ENCODE data around the gene HERPUD2.
"Not testable (repeated sequence)": the region's sequence is repeated elsewhere in the genome, so short reads cannot be mapped to it uniquely, and the experiment has no call there.

HERPUD2 gene

DNA sequence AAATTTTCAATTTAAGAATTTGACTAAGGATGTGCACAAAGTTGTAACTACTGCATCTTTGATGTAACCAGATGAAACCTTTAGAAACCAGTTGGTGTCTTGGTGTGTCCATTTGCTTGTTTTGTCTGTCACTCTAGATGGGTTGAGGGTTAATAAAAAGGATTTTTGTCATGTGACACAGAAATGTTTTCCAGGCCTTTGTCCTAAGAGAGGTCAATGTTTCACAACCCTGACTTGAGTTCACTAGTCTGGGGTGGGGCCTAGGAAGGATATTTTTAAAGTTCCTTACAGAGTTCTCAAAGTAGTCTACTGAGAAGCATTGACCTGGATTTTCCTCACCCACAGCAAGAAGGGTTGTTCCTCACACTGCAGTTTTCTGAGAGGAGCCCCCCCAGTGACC, 90.3 kb downstream of the HERPUD2 start:
- no peak for DNase-seq (ENCODE audit: low read depth)

DNA sequence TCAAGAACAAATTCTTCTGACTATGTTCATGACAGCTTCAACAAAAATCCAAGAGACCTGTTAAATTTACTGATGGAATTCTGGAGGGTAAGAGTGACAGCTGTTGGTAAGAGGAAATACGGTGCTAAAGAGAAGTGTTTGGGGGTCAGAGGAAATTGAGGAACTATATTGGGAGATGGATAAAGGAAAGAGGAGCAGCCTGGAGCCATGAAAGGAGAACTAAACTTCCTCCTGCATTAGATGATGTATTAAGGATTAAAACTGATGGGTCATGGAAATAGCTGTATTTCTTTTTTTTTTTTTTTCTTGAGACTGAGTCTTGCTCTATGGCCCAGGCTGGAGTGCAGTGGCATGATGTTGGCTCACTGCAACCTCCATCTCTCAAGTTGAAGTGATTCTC, 95.3 kb downstream of the HERPUD2 start:
- DNase-seq (ENCODE audit: low read depth), result no peak

DNA sequence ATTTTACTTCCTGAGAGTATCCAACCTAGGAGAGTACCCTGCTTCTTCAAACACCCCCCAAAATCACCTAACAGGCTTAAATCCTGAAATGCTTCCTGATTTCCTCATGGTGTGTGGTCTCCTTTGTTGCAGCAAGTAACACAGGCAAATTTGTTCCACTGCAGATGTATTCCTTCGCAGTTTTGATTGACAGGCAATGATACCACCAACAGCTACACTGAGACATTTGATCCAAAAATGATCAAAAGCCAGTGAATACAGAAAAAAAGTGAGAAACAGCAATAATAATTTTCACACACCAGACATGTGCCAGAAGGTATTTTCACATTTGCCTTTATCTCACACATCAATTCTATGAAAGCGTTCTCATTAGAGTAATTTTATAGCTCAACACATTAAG, 95.9 kb downstream of the HERPUD2 start:
- DNase-seq (ENCODE audit: low read depth), result no peak

DNA sequence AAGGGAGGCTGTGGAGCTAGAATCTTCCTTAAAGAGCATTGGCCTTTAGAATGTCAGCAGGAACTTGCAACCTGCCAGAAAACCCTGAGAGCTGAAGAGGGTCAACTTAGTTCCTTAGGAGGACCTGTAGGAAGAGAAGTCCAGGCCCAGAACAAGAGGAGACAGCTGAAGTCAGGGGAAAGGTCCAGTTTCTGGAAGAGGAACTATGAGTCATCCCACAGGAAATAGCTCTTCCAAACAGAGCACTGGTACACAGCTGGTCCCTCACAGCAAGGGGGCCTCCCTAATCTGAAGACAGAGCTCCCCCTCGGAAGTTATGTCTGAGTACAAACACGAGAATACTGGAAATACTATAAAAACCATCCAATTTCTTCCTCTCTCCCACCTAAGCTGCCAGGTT, 98.9 kb downstream of the HERPUD2 start:
- DNase-seq (ENCODE audit: low read depth), result no peak

DNA sequence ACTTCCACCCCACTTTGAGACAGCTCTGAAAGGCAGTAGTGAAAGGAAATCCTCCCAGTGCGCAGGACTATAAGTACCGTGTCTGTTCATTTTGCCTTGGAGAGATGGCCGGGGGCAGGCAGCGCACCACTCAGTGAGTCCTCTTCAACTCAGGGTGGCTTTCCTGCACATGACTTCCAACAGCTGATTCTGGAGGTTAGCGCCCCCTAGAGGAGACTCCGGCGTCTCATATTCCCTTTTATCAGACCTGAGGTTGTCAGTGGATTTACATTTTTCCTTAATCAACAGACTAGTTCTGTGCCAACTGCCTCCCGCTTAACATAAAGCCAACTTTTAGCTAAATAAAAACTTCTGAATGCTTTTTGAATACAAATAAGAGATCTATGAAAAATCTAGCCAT, 101.0 kb downstream of the HERPUD2 start:
- no peak for DNase-seq (ENCODE audit: low read depth)

DNA sequence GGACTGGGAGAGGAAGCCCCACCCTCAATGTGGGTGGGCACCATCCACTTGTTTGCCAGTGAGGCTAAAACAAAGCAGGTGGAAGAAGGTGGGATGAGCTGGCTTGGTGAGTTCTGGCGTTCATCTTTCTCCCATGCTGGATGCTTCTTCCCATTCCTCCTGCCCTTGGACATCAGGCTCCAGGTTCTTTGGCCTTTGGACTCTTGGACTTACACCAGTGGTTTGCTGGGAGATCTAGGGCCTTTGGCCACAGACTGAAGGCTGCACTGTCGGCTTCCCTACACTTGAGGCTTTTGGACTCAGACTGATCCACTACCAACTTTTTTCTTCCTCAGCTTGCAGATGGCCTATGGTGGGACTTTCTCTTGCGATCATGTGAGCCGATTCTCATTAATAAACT, 106.3 kb downstream of the HERPUD2 start:
- DNase-seq (ENCODE audit: low read depth), result no peak

DNA sequence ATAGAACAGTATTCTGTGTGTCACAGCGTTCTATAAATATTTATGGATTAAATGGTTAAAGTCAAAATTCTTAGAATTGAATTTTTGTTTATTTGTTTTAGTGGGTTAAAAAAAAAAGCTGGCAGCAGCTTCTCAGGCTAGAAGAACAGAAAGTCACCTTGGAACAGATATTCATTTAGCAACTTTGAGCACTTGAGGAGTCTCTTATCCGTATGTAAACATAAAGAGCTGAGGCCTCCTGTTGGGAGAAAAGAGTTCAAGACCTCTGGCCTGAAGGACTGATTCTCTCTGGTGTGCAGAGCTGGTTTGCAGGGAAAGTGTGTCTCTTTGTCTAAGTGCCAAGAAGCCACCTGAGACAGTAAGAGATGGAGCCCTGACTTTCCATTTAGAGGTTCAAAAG, 109.9 kb downstream of the HERPUD2 start:
- DNase-seq (ENCODE audit: low read depth), result no peak

DNA sequence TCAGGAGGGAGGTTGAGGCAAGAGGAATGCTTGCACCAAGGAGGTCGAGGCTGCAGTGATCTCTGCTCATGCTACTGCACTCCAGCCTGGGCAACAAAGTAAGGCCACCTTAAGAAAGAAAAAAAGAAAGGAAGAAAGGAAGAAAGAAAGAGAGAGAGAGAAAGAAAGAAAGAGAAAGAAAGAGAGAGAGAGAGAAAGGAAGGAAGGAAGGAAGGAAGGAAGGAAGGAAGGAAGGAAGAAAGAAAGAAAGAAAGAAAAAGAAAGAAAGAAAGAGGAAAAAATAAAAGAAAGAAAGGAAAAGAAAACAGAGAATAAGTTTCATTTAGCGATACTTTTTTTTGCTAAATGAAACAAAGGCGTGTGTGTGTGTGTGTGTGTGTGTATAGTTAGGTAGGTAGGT, 110.4 kb downstream of the HERPUD2 start:
- DNase-seq (ENCODE audit: low read depth), result not testable (repeated sequence)
